Epithelial cell of proximal tubule (primary cell): Measurements from ENCODE around the gene CYTH1. TPM values are rescaled to one million over a fixed set of nuclear protein-coding genes. Genes with fewer than 3 reads are reported as not detected.

ENCODE experiments used
- DNase-seq: peaks from one replicate; pipeline ENCODE4 v3.0.0-alpha.2; 2011; ENCODE audit warnings: low read depth
- H3K4me3 ChIP-seq: 2 replicates; pipeline ENCODE4 v1.5.1; 2011; ENCODE audit warnings: low read depth, mild to moderate bottlenecking, low read length
- total RNA-seq: library from RNA; depleted of rRNA; stranded (reverse); fragments of >200 nt; gene quantifications from 2 replicates; pipeline ENCODE4 v1.2.3, GENCODE V29; 2015
- TF ChIP-seq, protein P1 (sequence below): conservative IDR thresholded peaks from 2 replicates; pipeline ENCODE4 v1.5.1; 2012; ENCODE audit warnings: low read depth, mild to moderate bottlenecking, low read length

Gene CYTH1
- 16.8 and 26.4 TPM in 2 replicates for total RNA-seq

GRCh38 chr17:78781893-78782304, at the start of gene CYTH1:
Gene CYTH1 (minus strand): TSS chr17:78782273. CDS start chr17:78782223, 50 bp downstream.
- H3K4me3 ChIP-seq: peak within 1 kb of the TSS; percentile 83
- no peak for DNase-seq
- TF ChIP-seq, protein P1, sequence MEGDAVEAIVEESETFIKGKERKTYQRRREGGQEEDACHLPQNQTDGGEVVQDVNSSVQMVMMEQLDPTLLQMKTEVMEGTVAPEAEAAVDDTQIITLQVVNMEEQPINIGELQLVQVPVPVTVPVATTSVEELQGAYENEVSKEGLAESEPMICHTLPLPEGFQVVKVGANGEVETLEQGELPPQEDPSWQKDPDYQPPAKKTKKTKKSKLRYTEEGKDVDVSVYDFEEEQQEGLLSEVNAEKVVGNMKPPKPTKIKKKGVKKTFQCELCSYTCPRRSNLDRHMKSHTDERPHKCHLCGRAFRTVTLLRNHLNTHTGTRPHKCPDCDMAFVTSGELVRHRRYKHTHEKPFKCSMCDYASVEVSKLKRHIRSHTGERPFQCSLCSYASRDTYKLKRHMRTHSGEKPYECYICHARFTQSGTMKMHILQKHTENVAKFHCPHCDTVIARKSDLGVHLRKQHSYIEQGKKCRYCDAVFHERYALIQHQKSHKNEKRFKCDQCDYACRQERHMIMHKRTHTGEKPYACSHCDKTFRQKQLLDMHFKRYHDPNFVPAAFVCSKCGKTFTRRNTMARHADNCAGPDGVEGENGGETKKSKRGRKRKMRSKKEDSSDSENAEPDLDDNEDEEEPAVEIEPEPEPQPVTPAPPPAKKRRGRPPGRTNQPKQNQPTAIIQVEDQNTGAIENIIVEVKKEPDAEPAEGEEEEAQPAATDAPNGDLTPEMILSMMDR: no peak

DNA sequence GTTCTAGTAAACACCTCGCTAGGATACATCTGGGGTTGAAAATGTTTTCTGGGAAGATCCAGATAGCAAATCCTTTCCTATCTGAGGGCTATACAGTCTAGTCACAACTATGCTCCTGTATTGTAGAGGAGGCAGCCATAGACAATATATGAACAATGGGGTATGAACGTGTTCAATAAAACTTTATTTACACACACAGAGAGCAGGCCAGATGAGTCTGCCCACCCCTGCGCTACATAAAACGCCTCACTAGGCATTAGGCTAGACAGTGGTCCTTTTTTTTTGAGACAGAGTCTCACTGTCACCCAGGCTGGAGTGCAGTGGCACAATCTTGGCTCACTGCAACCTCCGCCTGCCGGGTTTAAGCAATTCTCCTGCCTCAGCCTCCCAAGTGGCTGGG, 47.4 kb upstream of the CYTH1 start:
- TF ChIP-seq, protein P1: no peak
- no peak for DNase-seq
- no peak overlapping the region for H3K4me3 ChIP-seq

GRCh38 chr17:78828470-78829185, 46.6 kb upstream of the CYTH1 start:
- H3K4me3 ChIP-seq: no peak overlapping the region
- DNase-seq: no peak
- TF ChIP-seq, protein P1: peak; percentile 60

GRCh38 chr17:78826836-78827509, 44.9 kb upstream of the CYTH1 start:
- TF ChIP-seq, protein P1: no peak
- no peak for DNase-seq
- no peak overlapping the region for H3K4me3 ChIP-seq

- no peak overlapping the region for H3K4me3 ChIP-seq
- TF ChIP-seq, protein P1: no peak
- DNase-seq: no peak
Measured at GRCh38 chr17:78826421-78826820, 44.3 kb upstream of the CYTH1 start.

GRCh38 chr17:78825696-78826095, 43.6 kb upstream of the CYTH1 start:
- no peak for DNase-seq
- no peak overlapping the region for H3K4me3 ChIP-seq
- TF ChIP-seq, protein P1: no peak
